ENCODE results near the gene HMGN4.
"Not testable (repeated sequence)": the region's sequence is repeated elsewhere in the genome, so short reads cannot be mapped to it uniquely, and the experiment has no call there.

The HMGN4 gene

GRCh38 chr6:26502626-26503025 lies 35.5 kb upstream of the HMGN4 start:
- Histone ChIP-seq H3K4me1 (ENCODE audit: low read length) (peaks cover 3% of the 10 kb centered on the region), H4K20me1 (ENCODE audit: insufficient read depth, low read length) (no peaks in the 10 kb centered on the region), H2AFZ (ENCODE audit: low read length) (no peak overlapping the region), H3F3A (ENCODE audit: insufficient read depth, low read length) (no peaks in the 10 kb centered on the region), H3K36me3 (replicated peaks; ENCODE audit: insufficient read depth, low read length) (no peaks in the 10 kb centered on the region), H3K4me3 (ENCODE audit: low read length) (no peak overlapping the region), H3K9ac (ENCODE audit: low read length) (no peak overlapping the region), H3K27me3 (replicated peaks; ENCODE audit: insufficient read depth, low read length) (no peaks in the 10 kb centered on the region), H3K4me2 (ENCODE audit: low read depth, low read length) (no peak overlapping the region), H3K9me2 (replicated peaks; ENCODE audit: insufficient read depth, low read length) (no peaks in the 10 kb centered on the region), H3K27ac (ENCODE audit: low read length) (no peak overlapping the region), H3K79me2 (ENCODE audit: low read length) (no peaks in the 10 kb centered on the region), H3K9me3 (replicated peaks; ENCODE audit: insufficient read depth, low read length) (no peaks in the 10 kb centered on the region)
- TF ChIP-seq CTCF (IDR thresholded peaks at IDR 0.05; ENCODE audit: low read length) (no peak), EZH2phosphoT487 (IDR thresholded peaks at IDR 0.05; ENCODE audit: low read length) (no peak), EZH2 (optimal IDR thresholded peaks at IDR 0.05; ENCODE audit: low read depth, low read length) (no peak)
- DNase-seq = no peak

GRCh38 chr6:26507658-26508057 lies 30.5 kb upstream of the HMGN4 start:
- Histone ChIP-seq H3K9ac (ENCODE audit: low read length) (no peak overlapping the region), H3K4me3 (ENCODE audit: low read length) (no peak overlapping the region), H3K4me1 (ENCODE audit: low read length) (no peaks in the 10 kb centered on the region), H3K79me2 (ENCODE audit: low read length) (no peaks in the 10 kb centered on the region), H3K36me3 (replicated peaks; ENCODE audit: insufficient read depth, low read length) (no peaks in the 10 kb centered on the region), H4K20me1 (ENCODE audit: insufficient read depth, low read length) (no peaks in the 10 kb centered on the region), H3K9me2 (replicated peaks; ENCODE audit: insufficient read depth, low read length) (no peaks in the 10 kb centered on the region), H2AFZ (ENCODE audit: low read length) (no peak overlapping the region), H3K27ac (ENCODE audit: low read length) (no peak overlapping the region), H3K27me3 (replicated peaks; ENCODE audit: insufficient read depth, low read length) (no peaks in the 10 kb centered on the region), H3K9me3 (replicated peaks; ENCODE audit: insufficient read depth, low read length) (no peaks in the 10 kb centered on the region), H3F3A (ENCODE audit: insufficient read depth, low read length) (no peaks in the 10 kb centered on the region), H3K4me2 (ENCODE audit: low read depth, low read length) (no peak overlapping the region)
- no peak for TF ChIP-seq EZH2phosphoT487 (IDR thresholded peaks at IDR 0.05; ENCODE audit: low read length)
- TF ChIP-seq CTCF (IDR thresholded peaks at IDR 0.05; ENCODE audit: low read length) = no peak
- no peak for TF ChIP-seq EZH2 (optimal IDR thresholded peaks at IDR 0.05; ENCODE audit: low read depth, low read length)
- DNase-seq = no peak

- H3K27ac ChIP-seq (ENCODE audit: low read length); H3K4me2 ChIP-seq (ENCODE audit: low read depth, low read length); H3K9me2 ChIP-seq (replicated peaks; ENCODE audit: insufficient read depth, low read length); H3K4me1 ChIP-seq (ENCODE audit: low read length); H2AFZ ChIP-seq (ENCODE audit: low read length); H3F3A ChIP-seq (ENCODE audit: insufficient read depth, low read length); H3K79me2 ChIP-seq (ENCODE audit: low read length); H3K27me3 ChIP-seq (replicated peaks; ENCODE audit: insufficient read depth, low read length); H3K36me3 ChIP-seq (replicated peaks; ENCODE audit: insufficient read depth, low read length); DNase-seq; H3K4me3 ChIP-seq (ENCODE audit: low read length); H4K20me1 ChIP-seq (ENCODE audit: insufficient read depth, low read length); H3K9ac ChIP-seq (ENCODE audit: low read length); H3K9me3 ChIP-seq (replicated peaks; ENCODE audit: insufficient read depth, low read length): not testable (repeated sequence)
These were observed 27.1 kb upstream of the HMGN4 start for GRCh38 chr6:26511033-26511432.

GRCh38 chr6:26514984-26515383 lies 23.2 kb upstream of the HMGN4 start:
- H3K4me3 ChIP-seq (ENCODE audit: low read length) = no peak overlapping the region
- H3K9me3 ChIP-seq (replicated peaks; ENCODE audit: insufficient read depth, low read length) = no peaks in the 10 kb centered on the region
- H3K79me2 ChIP-seq (ENCODE audit: low read length) = no peaks in the 10 kb centered on the region
- no peak overlapping the region for H3K27ac ChIP-seq (ENCODE audit: low read length)
- no peak for DNase-seq
- no peak overlapping the region for H2AFZ ChIP-seq (ENCODE audit: low read length)
- peaks cover 1% of the 10 kb centered on the region for H3K4me1 ChIP-seq (ENCODE audit: low read length)
- H3F3A ChIP-seq (ENCODE audit: insufficient read depth, low read length) = no peaks in the 10 kb centered on the region
- H3K36me3 ChIP-seq (replicated peaks; ENCODE audit: insufficient read depth, low read length) = no peaks in the 10 kb centered on the region
- no peaks in the 10 kb centered on the region for H3K27me3 ChIP-seq (replicated peaks; ENCODE audit: insufficient read depth, low read length)
- H3K4me2 ChIP-seq (ENCODE audit: low read depth, low read length) = no peak overlapping the region
- H4K20me1 ChIP-seq (ENCODE audit: insufficient read depth, low read length) = no peaks in the 10 kb centered on the region
- no peaks in the 10 kb centered on the region for H3K9me2 ChIP-seq (replicated peaks; ENCODE audit: insufficient read depth, low read length)
- no peak overlapping the region for H3K9ac ChIP-seq (ENCODE audit: low read length)
- no peak for TF ChIP-seq EZH2phosphoT487 (IDR thresholded peaks at IDR 0.05; ENCODE audit: low read length)
